GM12801 (cell line): ENCODE measurements around the gene COBL.

ENCODE experiments used
- TF ChIP-seq, protein P1 (sequence below): IDR thresholded peaks from one replicate; pipeline ENCODE4 v1.5.1; 2011; ENCODE audit warnings: control low read depth; ENCODE audit not compliant: insufficient read length; ENCODE audit errors: extremely low read depth

Gene COBL

DNA sequence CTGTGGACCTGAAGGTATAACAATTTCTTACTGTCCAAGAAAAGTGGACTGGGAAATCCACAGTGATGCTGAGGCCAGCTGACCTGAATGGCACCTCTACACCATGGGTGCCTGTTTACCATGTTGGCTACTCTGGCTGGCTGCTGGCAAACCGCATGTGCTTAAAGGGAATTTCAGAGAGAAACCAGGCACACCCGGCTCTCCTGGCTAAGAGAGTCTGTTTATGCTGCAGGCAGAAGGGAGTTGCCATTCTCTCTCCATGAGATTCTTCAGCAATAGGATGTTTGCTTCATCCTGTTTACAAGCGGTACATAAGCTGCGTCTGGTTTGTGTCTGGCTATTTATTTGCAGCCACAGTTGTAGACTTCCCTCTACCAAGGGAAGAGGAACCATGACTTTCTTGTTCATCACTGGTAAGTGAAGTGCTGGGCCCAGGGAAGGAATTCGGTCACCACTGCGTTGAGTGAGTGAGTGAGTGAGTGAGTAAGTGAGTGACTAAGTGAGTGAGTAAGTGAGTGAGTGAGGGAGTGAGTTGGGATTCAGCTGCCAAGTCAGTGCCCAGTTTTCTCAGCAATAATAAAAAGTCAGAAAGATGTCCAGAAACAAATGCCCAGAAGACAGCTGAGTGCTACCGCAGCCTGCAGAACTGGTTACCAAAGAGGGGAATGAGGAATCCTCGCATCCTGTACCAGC is 90.4 kb downstream of the COBL start:
- TF ChIP-seq, protein P1, sequence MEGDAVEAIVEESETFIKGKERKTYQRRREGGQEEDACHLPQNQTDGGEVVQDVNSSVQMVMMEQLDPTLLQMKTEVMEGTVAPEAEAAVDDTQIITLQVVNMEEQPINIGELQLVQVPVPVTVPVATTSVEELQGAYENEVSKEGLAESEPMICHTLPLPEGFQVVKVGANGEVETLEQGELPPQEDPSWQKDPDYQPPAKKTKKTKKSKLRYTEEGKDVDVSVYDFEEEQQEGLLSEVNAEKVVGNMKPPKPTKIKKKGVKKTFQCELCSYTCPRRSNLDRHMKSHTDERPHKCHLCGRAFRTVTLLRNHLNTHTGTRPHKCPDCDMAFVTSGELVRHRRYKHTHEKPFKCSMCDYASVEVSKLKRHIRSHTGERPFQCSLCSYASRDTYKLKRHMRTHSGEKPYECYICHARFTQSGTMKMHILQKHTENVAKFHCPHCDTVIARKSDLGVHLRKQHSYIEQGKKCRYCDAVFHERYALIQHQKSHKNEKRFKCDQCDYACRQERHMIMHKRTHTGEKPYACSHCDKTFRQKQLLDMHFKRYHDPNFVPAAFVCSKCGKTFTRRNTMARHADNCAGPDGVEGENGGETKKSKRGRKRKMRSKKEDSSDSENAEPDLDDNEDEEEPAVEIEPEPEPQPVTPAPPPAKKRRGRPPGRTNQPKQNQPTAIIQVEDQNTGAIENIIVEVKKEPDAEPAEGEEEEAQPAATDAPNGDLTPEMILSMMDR, result no peak

DNA sequence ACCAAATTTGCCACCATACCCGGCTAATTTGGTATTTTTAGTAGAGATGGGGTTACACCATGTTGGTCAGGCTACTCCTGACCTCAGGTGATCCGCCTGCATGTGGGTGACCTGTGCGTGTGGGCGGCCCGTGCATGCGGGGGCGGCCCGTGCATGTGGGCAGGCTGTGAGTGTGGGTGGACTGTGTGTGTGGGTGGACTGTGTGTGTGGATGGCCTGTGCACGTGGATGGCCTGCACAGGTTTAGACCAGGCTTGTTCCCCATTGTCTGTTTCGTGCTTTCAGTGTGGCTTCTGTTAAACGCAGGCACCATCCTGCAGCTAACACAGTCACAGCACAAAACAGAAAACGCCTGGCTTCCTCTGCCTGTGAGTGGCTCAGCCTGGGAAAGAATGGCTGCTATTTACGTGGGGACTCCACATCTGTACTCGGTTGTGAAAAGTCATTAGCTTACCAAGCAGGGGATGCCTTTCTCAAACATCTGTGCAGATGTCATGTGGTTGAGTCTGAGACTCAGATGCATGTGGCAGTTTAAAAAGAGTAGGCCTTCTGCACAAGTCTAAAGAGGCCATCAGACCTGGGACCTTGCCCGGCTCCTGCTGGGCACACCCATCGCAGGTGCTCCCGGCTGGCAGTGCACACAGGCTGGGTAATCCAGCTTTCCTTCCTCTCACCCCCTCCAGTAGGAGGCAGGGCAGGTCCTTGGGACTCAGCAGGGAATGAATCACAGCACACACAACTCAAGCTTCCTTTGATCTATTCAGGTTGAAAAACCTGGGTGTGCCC is 91.6 kb downstream of the COBL start:
- TF ChIP-seq, protein P1, result no peak

DNA sequence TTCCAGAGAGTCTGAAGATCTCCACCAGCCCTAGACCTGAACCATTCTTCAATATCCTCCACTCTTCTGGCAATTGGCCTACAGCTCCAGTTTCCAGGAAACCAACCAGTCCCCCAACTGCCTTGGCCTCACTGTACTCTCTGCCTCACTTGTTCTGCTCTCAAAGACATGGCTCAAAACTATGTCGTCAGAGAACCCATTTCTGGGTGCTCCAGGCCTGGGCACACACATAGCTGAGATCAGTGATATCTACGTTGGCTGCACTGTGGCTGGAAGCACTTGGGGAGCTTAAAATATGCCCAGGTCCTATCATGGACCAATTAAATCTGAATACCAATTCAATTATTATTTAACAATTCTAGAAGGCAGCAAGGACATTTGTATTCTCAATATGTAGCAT is 93.1 kb downstream of the COBL start:
- TF ChIP-seq, protein P1, result no peak

DNA sequence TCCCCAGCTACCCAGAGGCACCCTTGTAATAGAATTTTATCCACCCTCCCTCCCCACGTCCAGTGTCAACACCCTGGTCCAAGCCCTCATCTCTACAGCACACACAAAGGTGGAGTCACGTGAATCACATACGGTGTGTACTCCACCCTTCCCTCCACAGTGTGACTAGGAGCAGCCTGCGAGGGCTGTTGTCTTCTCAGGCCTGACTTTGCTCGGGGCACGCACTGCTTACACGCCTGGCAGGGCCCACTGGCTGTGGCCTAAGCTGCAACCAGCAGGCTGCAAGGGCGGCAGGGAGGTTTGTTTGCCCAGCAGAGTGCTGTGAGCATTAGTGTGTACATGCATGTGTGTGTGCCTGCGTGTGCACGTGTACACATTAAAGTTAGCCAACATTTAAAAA is 93.7 kb downstream of the COBL start:
- TF ChIP-seq, protein P1, result no peak

DNA sequence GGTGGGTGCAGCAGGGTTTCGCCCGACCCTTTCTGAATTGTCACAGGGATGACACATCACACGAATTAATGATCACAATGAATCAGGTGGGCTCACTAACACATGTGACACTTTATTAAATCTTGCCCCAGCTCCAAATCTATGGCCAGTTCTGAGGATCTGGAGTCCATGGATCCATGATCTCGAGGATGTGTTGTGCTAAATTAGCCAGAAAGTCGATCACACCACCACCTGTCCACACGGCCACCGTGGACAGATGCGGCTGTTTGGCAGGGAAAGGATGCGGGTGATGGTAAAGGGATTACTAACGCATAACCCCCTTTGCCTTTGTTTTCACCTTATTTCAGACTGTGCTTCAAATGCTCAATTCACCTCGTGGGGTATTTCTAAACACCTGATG is 96.4 kb downstream of the COBL start:
- TF ChIP-seq, protein P1, result no peak

DNA sequence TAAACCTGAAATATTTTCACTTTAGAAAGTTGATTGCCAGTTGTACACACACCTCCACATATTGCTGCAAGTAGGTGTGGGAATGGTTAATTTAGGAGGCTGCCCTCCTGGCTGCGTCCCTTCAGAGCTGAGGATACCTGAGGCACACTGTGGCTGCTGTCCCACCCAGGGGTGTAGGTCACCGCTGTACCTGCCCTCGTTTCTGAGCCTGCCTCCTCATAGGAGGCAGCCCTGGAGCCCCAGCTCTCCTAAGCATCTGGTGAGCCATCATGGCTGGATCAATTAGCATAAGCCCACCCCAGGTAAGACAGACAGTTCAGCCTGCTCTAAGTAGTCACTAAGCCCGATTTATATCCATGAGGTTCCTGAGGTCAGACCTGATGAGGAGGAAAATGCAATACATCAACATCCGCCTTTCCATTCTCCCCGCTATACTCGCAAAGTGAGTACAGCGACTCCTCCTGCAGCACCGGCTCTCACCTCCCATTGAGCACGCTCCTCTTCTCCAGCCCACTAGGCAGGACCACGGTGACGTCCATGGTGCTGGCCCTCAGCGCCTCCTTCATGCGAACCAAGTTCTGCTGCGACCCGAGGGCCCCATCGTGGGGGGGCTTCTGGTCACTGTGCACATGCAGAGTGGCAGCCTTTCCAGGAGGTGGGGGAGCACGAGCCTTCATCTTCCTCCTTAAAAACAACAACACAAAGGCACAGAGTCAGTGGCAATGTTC is 97.2 kb downstream of the COBL start:
- TF ChIP-seq, protein P1, result no peak

DNA sequence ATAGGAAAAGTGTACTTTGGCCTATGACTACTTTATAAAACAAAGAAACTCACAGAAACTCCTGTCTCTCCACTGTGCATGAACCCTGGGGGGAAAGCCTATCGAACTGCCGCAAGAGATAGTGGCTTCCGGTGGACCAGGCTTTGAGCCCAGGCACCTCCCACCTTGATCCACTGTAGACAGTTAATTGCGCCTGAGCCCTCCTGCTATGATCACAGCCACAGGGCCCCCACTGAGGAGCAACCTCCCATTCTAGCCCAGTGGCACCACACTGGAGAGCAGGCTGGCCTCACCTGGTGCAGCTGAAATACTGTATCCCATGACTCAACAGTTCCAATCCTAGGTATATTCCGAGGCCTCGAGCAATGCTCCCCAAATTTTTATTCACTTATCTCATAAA is 98.8 kb downstream of the COBL start:
- TF ChIP-seq, protein P1, result no peak
